SKM-1 treated with dmso at 0.1 percent for 144 hours (cell line): ENCODE data around the gene BTBD10.

ENCODE experiments used
- DNase-seq: peaks from one replicate; lab custom pipeline; 2025; ENCODE audit not compliant: unreplicated experiment; lab: John Stamatoyannopoulos, UW

The BTBD10 gene

DNA sequence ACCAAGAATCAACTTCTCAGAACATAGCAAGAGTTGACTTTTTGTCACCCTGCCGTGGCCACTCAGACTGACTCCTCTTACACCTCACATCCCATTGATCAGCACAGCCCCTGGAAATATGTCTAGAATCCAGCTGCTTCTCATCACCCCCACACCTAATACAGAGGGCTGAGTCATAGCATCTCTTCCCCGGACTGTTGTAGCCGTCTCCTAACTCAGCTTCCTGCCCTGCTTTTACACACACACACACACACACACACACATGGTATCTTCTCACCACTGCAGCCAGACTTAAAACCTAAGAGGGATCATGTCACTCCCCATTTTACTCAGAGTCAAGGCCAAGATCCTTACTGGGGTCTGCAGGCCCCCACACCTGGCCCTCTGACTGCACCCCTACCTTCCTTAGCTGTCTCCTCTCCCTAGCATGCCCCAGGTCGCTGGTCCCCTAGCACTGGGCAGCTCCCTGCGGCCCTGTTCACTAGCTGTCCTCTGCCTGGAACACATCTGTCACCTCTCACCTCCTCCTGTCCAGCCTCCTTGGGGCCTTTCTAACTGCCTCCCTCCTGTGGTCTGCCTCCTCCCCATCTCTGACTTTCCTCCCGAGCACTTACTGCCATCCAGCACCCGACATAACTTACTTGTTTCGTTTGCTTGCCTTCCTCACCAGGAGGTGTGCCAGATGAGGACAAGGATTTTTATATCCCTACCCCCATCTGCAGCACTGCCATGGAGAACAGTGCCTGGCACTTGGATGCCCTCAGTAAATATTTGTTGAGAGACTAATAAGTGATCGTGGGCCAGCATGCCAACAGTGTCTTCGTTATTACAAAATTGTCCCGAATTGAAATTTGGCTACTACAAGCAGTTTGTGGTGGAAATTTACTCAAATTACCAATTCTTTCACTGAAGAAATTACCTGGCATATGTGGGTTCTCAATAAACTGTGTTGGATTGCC is 123.5 kb downstream of the BTBD10 start:
- DNase-seq, result no peak

DNA sequence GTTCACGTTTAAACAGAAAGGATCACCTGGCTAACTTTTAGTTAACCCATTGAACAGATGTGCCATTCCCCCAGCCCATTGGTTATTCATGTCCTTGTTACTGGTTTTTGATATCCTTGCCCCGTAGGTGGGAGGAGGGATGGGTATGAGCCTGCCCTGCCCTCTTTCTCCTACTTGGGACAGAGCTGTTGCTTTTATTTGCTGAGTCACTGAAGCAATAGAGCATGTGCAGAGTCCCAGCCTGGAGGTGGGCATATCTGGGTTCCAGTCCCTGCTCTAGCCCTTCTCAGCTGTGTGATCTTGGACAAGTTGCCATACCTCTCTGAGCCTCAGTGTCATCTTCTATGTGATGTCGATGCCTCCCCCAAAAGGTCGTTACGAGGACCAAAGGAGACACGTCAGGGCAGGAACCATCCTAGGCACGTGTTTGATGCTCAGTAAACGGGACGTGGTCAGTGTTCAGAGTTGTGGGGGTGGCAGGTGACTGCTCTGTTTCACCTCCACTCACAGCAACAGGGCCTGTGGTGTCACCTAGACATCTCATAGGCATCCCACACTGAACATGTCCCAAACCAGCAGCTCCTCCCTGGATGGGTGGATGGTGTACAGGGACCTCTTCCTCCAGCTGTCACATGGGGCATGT is 124.5 kb downstream of the BTBD10 start:
- no peak for DNase-seq

DNA sequence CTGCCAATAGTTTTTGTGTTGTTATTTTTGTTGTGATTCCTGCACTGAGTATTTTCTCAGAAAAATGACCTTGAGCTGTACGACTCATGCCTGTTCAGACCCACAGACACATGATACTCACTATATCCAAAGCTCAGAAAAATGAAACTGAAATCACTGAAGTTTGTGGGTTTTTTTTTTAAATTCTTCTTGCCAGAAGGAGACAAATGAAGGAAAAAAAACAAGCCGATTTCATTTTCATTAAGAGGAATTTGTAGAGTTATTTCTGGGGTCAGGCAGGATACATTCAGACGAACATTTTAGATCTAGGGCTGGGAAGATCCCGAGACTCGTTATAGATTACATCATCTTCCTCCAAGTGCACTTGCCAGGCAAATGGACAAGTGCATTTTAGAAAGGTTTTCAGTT is 125.0 kb downstream of the BTBD10 start:
- DNase-seq, result no peak
